ENCODE results near the gene FAM180B.

Gene FAM180B

GRCh38 chr11:47595029-47595428, 8.6 kb downstream of the FAM180B start:
- no peak for TF ChIP-seq ZNF274 (IDR thresholded peaks at IDR 0.05; ENCODE audit: low read depth, low read length)
- TF ChIP-seq SUZ12 (IDR thresholded peaks at IDR 0.05; ENCODE audit: extremely low read depth, insufficient read depth, insufficient read length), result no peak
- no peak for TF ChIP-seq YY1 (IDR thresholded peaks at IDR 0.05; ENCODE audit: insufficient read depth, insufficient read length)
- no peak for DNase-seq (ENCODE audit: low read depth, low spot score)
- H3K4me3 ChIP-seq (ENCODE audit: insufficient read length, low read depth), result no peak overlapping the region
- no peaks in the 10 kb centered on the region for H3K36me3 ChIP-seq (ENCODE audit: insufficient read depth, insufficient read length, low read length)
- peaks cover 13% of the 10 kb centered on the region for H3K4me1 ChIP-seq (ENCODE audit: insufficient read depth, insufficient read length)
- no peaks in the 10 kb centered on the region for H3K9me3 ChIP-seq (ENCODE audit: insufficient read depth, low read length)
- H3K27me3 ChIP-seq (ENCODE audit: insufficient read depth, insufficient read length), result peaks cover 45% of the 10 kb centered on the region
- H3K9ac ChIP-seq (ENCODE audit: insufficient read length, low read depth), result no peak overlapping the region

DNA sequence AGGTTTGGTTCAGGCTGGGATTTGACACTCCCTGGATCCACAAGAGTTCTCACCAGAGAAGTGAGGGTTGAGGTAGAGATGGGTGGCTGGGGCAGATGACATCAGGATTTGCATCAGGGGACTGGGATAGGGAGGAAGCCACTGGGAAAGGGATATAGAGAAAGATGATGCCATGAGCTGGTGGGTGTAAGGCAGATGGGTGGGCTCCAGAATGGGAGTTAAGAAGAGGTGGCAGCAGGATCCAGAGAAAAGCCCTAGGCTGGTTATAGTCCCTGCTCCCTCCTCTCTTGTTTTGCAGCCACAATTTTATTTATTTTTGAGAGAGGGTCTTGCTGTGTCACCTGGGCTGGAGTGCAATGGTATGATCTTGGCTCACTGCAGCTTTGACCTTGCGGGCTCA, 9.5 kb downstream of the FAM180B start:
- Histone ChIP-seq H3K36me3 (ENCODE audit: insufficient read depth, insufficient read length, low read length) (no peaks in the 10 kb centered on the region), H3K4me1 (ENCODE audit: insufficient read depth, insufficient read length) (peaks cover 14% of the 10 kb centered on the region), H3K9me3 (ENCODE audit: insufficient read depth, low read length) (no peaks in the 10 kb centered on the region), H3K27me3 (ENCODE audit: insufficient read depth, insufficient read length) (peaks cover 45% of the 10 kb centered on the region), H3K9ac (ENCODE audit: insufficient read length, low read depth) (no peak overlapping the region), H3K4me3 (ENCODE audit: insufficient read length, low read depth) (no peak overlapping the region)
- no peak for TF ChIP-seq ZNF274 (IDR thresholded peaks at IDR 0.05; ENCODE audit: low read depth, low read length)
- no peak for TF ChIP-seq YY1 (IDR thresholded peaks at IDR 0.05; ENCODE audit: insufficient read depth, insufficient read length)
- TF ChIP-seq SUZ12 (IDR thresholded peaks at IDR 0.05; ENCODE audit: extremely low read depth, insufficient read depth, insufficient read length), result no peak
- DNase-seq (ENCODE audit: low read depth, low spot score), result no peak

DNA sequence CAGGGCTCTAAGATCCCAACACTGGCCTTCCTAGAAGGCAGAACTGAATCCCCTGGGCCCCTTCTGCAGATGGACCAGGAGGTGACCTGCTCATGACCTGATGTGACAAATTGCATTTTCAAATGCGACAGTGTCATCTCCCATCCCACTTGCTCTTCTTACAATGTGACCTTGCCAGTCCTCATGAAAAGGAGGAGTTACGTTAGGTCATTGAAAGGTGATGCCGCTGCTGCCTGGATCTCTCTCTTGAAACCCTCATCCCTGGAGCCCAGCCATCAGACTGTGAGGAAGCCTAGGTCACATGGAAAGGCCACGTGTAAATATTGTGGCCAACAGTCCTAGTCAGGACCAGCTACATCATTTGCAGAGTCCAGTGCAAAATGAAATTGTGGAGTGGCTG, 13.4 kb downstream of the FAM180B start:
- Histone ChIP-seq H3K9ac (ENCODE audit: insufficient read length, low read depth) (no peak overlapping the region), H3K4me1 (ENCODE audit: insufficient read depth, insufficient read length) (peaks cover 6% of the 10 kb centered on the region)

DNA sequence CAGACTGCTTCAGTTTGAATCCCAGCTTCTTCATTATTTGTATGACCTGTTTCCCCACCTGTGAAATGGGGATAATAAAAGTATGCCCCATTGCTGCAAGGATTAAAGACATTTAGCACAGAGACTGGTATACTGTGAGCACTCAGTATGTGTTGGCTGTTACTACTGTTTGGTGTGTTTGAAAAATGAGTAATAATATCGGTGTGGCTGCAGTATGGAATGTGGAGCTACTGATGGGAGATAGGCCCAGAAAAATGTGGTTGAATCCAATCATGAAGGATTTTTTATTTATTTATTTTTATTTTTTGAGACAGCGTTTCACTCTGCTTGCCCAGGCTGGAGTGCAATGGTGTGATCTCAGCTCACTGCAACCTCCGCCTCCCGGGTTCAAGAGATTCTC, 16.8 kb downstream of the FAM180B start:
- Histone ChIP-seq H3K27me3 (ENCODE audit: insufficient read depth, insufficient read length) (no peaks in the 10 kb centered on the region), H3K9ac (ENCODE audit: insufficient read length, low read depth) (no peak overlapping the region), H3K4me3 (ENCODE audit: insufficient read length, low read depth) (no peak overlapping the region), H3K4me1 (ENCODE audit: insufficient read depth, insufficient read length) (peaks cover 6% of the 10 kb centered on the region), H3K9me3 (ENCODE audit: insufficient read depth, low read length) (no peaks in the 10 kb centered on the region), H3K36me3 (ENCODE audit: insufficient read depth, insufficient read length, low read length) (no peaks in the 10 kb centered on the region)
- no peak for DNase-seq (ENCODE audit: low read depth, low spot score)
- TF ChIP-seq ZNF274 (IDR thresholded peaks at IDR 0.05; ENCODE audit: low read depth, low read length) (no peak), SUZ12 (IDR thresholded peaks at IDR 0.05; ENCODE audit: extremely low read depth, insufficient read depth, insufficient read length) (no peak), YY1 (IDR thresholded peaks at IDR 0.05; ENCODE audit: insufficient read depth, insufficient read length) (no peak)

More for the DNA sequence above, 13.4 kb downstream of the FAM180B start:
- Histone ChIP-seq H3K36me3 (ENCODE audit: insufficient read depth, insufficient read length, low read length) (no peaks in the 10 kb centered on the region), H3K27me3 (ENCODE audit: insufficient read depth, insufficient read length) (peaks cover 12% of the 10 kb centered on the region), H3K4me3 (ENCODE audit: insufficient read length, low read depth) (no peak overlapping the region), H3K9me3 (ENCODE audit: insufficient read depth, low read length) (no peaks in the 10 kb centered on the region)
- no peak for DNase-seq (ENCODE audit: low read depth, low spot score)
- TF ChIP-seq YY1 (IDR thresholded peaks at IDR 0.05; ENCODE audit: insufficient read depth, insufficient read length), result no peak
- TF ChIP-seq SUZ12 (IDR thresholded peaks at IDR 0.05; ENCODE audit: extremely low read depth, insufficient read depth, insufficient read length), result no peak

- Histone ChIP-seq H3K9me3 (ENCODE audit: insufficient read depth, low read length) (no peaks in the 10 kb centered on the region), H3K9ac (ENCODE audit: insufficient read length, low read depth) (no peak overlapping the region), H3K4me3 (ENCODE audit: insufficient read length, low read depth) (no peak overlapping the region), H3K36me3 (ENCODE audit: insufficient read depth, insufficient read length, low read length) (peaks cover 3% of the 10 kb centered on the region), H3K27me3 (ENCODE audit: insufficient read depth, insufficient read length) (no peaks in the 10 kb centered on the region), H3K4me1 (ENCODE audit: insufficient read depth, insufficient read length) (no peaks in the 10 kb centered on the region)
- TF ChIP-seq YY1 (IDR thresholded peaks at IDR 0.05; ENCODE audit: insufficient read depth, insufficient read length), result no peak
- no peak for TF ChIP-seq SUZ12 (IDR thresholded peaks at IDR 0.05; ENCODE audit: extremely low read depth, insufficient read depth, insufficient read length)
- TF ChIP-seq ZNF274 (IDR thresholded peaks at IDR 0.05; ENCODE audit: low read depth, low read length), result no peak
- no peak for DNase-seq (ENCODE audit: low read depth, low spot score)
Measured at GRCh38 chr11:47605921-47606320, 19.4 kb downstream of the FAM180B start.

DNA sequence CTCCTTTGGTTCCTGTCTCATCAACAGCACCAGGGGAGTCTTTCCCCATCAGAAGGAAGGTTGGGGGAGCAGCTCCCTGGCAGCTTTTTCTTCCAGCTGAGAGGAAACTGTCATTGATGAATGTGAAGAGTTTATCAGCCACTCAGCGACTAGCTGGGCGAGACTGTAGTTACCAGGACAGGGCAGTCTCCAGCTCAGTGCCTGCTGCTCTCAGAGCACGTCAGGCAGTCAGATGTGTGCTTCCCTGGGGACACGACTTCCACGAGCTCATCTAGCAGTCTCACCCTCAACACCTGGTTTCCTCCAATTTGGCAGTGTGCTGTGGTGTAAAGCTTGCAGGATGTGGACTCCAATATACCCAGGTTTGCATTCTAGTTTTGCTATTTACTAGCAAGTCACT, 20.3 kb downstream of the FAM180B start:
- TF ChIP-seq SUZ12 (IDR thresholded peaks at IDR 0.05; ENCODE audit: extremely low read depth, insufficient read depth, insufficient read length), result no peak
- TF ChIP-seq ZNF274 (IDR thresholded peaks at IDR 0.05; ENCODE audit: low read depth, low read length), result no peak
- no peak for TF ChIP-seq YY1 (IDR thresholded peaks at IDR 0.05; ENCODE audit: insufficient read depth, insufficient read length)
- Histone ChIP-seq H3K9ac (ENCODE audit: insufficient read length, low read depth) (no peak overlapping the region), H3K9me3 (ENCODE audit: insufficient read depth, low read length) (no peaks in the 10 kb centered on the region), H3K27me3 (ENCODE audit: insufficient read depth, insufficient read length) (no peaks in the 10 kb centered on the region), H3K4me3 (ENCODE audit: insufficient read length, low read depth) (no peak overlapping the region), H3K4me1 (ENCODE audit: insufficient read depth, insufficient read length) (no peaks in the 10 kb centered on the region), H3K36me3 (ENCODE audit: insufficient read depth, insufficient read length, low read length) (peaks cover 11% of the 10 kb centered on the region)
- no peak for DNase-seq (ENCODE audit: low read depth, low spot score)

DNA sequence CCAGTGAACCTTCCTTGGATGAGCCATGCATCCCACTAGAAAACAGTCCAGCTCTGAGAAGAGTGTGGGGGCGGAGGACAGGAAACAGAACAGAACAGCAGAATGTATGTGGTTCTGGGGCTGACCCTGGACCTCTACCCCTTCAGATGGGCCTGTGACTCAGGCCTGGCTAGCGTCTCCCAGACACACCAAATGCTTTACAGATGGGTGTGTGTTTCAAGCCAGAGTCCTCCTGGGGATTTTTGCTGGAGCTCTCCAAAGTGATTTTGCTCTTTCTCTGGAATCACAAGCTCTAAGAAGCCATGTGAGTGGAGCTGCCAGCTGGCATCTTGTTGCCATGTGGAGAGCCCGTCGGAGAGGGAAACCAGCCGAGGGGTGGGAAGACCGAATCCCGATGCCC, 20.9 kb downstream of the FAM180B start:
- Histone ChIP-seq H3K4me1 (ENCODE audit: insufficient read depth, insufficient read length) (no peaks in the 10 kb centered on the region), H3K9ac (ENCODE audit: insufficient read length, low read depth) (no peak overlapping the region), H3K27me3 (ENCODE audit: insufficient read depth, insufficient read length) (no peaks in the 10 kb centered on the region), H3K9me3 (ENCODE audit: insufficient read depth, low read length) (no peaks in the 10 kb centered on the region), H3K36me3 (ENCODE audit: insufficient read depth, insufficient read length, low read length) (peaks cover 12% of the 10 kb centered on the region), H3K4me3 (ENCODE audit: insufficient read length, low read depth) (no peak overlapping the region)
- DNase-seq (ENCODE audit: low read depth, low spot score), result no peak
- TF ChIP-seq SUZ12 (IDR thresholded peaks at IDR 0.05; ENCODE audit: extremely low read depth, insufficient read depth, insufficient read length) (no peak), ZNF274 (IDR thresholded peaks at IDR 0.05; ENCODE audit: low read depth, low read length) (no peak), YY1 (IDR thresholded peaks at IDR 0.05; ENCODE audit: insufficient read depth, insufficient read length) (no peak)

DNA sequence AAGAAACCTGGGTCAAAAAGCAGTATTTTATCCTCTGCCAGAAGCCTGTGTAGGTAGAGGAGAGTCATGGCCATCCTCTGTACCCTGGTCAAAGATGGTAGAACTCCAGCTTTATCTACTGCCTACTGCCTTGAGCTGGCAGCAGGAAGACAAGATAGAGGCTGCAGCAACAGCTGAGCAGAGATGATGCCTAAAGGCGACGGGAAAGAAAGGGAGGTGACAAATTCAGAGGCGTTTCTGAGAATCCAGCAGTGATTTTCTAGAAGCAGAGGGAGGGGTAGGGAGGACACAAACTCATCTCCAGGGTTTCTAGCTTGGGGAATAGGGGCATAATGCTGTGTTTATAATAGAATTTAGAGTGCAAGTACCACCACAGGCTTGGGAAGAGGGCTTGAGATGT, 23.2 kb downstream of the FAM180B start:
- H3K4me1 ChIP-seq (ENCODE audit: insufficient read depth, insufficient read length), result no peaks in the 10 kb centered on the region
- no peak overlapping the region for H3K4me3 ChIP-seq (ENCODE audit: insufficient read length, low read depth)
- H3K9me3 ChIP-seq (ENCODE audit: insufficient read depth, low read length), result no peaks in the 10 kb centered on the region
- TF ChIP-seq SUZ12 (IDR thresholded peaks at IDR 0.05; ENCODE audit: extremely low read depth, insufficient read depth, insufficient read length), result no peak
- H3K36me3 ChIP-seq (ENCODE audit: insufficient read depth, insufficient read length, low read length), result peaks cover 12% of the 10 kb centered on the region
- no peak for DNase-seq (ENCODE audit: low read depth, low spot score)
- H3K9ac ChIP-seq (ENCODE audit: insufficient read length, low read depth), result no peak overlapping the region
- no peaks in the 10 kb centered on the region for H3K27me3 ChIP-seq (ENCODE audit: insufficient read depth, insufficient read length)

Measured in NT2/D1 (cell line).